ENCODE data around the gene NPTXR. TPM values are rescaled to one million over a fixed set of nuclear protein-coding genes. Genes with fewer than 3 reads are reported as not detected.

NPTXR gene
- polyA plus RNA-seq, 12 donors = 4.1 to 10.0 (median 5.0) TPM; not detected in 1

DNA sequence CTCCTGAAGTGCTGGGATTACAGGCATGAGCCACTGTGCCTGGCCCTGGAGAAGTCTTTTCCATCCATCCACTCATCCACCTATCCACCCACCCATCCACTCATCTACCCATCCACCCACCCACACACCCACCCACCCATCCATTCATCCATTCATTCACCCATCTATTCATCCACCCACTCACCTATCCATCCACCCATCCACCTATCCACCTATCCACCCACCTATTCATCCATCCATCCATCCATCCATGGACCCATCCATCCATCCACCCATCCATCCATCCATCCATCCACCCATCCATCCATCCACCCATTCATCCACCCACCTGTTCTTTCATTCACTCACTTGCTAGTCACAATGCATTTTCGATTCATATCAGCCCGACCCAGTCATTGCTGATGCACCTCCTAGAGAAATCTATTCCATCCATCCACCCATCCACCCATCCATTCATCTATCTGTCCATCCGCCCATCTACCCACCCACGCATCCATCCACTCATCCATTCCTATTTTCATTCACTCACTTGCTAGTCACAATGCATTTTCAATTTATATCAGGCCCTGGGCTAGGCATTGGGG is 70.4 kb downstream of the NPTXR start:
- no peak for DNase-seq

DNA sequence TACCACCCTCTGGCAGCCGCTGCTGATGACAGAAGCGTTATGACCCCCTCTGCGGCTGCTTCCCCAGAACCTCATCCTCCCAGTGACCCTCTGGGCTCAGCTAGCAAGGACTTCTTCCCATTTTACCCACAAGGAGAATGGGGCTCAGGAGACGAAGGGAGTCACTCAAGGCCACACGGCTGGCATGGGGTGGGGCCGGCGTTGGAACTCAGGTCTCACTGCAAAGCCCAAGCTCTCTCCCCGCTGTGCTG is 71.3 kb downstream of the NPTXR start:
- no peak for DNase-seq

GRCh38 chr22:38770257-38770949 is 73.4 kb downstream of the NPTXR start:
- DNase-seq = no peak

Other genes starting within 250 kb of the NPTXR start
- 1 to 10 TPM in 6 of 12 donors, under 1 TPM in 4, not detected in 2; 0.73 to 2.2 (median 1.2) TPM for gene FAM227A, start 187.6 kb downstream of the NPTXR start, polyA plus RNA-seq (ENCODE audit: insufficient read length in 12 of 12)
- gene CBY1, start 187.4 kb downstream of the NPTXR start, polyA plus RNA-seq (ENCODE audit: insufficient read length in 12 of 12) = 10 to 100 TPM in 11 of 12 donors, not detected in 1; 28.3 to 41.5 (median 33.2) TPM
- gene TOMM22, start 162.1 kb downstream of the NPTXR start, polyA plus RNA-seq (ENCODE audit: insufficient read length in 12 of 12) = 10 to 100 TPM in 11 of 12 donors, not detected in 1; 63.9 to 88.3 (median 83.5) TPM
- gene JOSD1, start 143.1 kb downstream of the NPTXR start, polyA plus RNA-seq (ENCODE audit: insufficient read length in 12 of 12) = 10 to 100 TPM in 11 of 12 donors, not detected in 1; 31.4 to 79.1 (median 37.2) TPM
- gene GTPBP1, start 138.1 kb downstream of the NPTXR start, polyA plus RNA-seq (ENCODE audit: insufficient read length in 12 of 12) = 10 to 100 TPM in 11 of 12 donors, not detected in 1; 26.1 to 46.2 (median 35.0) TPM
- 10 to 100 TPM in 11 of 12 donors, not detected in 1; 39.3 to 85.0 (median 47.5) TPM for gene SUN2, start 88.0 kb downstream of the NPTXR start, polyA plus RNA-seq (ENCODE audit: insufficient read length in 12 of 12)
- gene DNAL4, start 49.9 kb downstream of the NPTXR start, polyA plus RNA-seq (ENCODE audit: insufficient read length in 12 of 12) = 10 to 100 TPM in 9 of 12 donors, 1 to 10 TPM in 2, not detected in 1; 9.0 to 33.7 (median 12.0) TPM
- gene CBX6, start 28.2 kb upstream of the NPTXR start, polyA plus RNA-seq (ENCODE audit: insufficient read length in 12 of 12) = 100 to 1,000 TPM in 1 of 12 donors, 10 to 100 TPM in 11; 18.8 to 226 (median 30.1) TPM
- 1 to 10 TPM in 3 of 12 donors, under 1 TPM in 6, not detected in 3; 0.27 to 3.8 (median 0.64) TPM for gene APOBEC3A, start 113.6 kb upstream of the NPTXR start, polyA plus RNA-seq (ENCODE audit: insufficient read length in 12 of 12)
- 1 to 10 TPM in 11 of 12 donors, not detected in 1; 1.2 to 8.5 (median 3.2) TPM for gene APOBEC3B, start 138.3 kb upstream of the NPTXR start, polyA plus RNA-seq (ENCODE audit: insufficient read length in 12 of 12)
- gene APOBEC3C, start 170.2 kb upstream of the NPTXR start, polyA plus RNA-seq (ENCODE audit: insufficient read length in 12 of 12) = 10 to 100 TPM in 3 of 12 donors, 1 to 10 TPM in 8, not detected in 1; 3.7 to 23.8 (median 5.1) TPM
- gene APOBEC3D, start 177.1 kb upstream of the NPTXR start, polyA plus RNA-seq (ENCODE audit: insufficient read length in 12 of 12) = 1 to 10 TPM in 2 of 12 donors, under 1 TPM in 8, not detected in 2; 0.53 to 2.5 (median 0.79) TPM
- 1 to 10 TPM in 10 of 12 donors, not detected in 2; 1.3 to 8.5 (median 2.7) TPM for gene APOBEC3F, start 196.8 kb upstream of the NPTXR start, polyA plus RNA-seq (ENCODE audit: insufficient read length in 12 of 12)
- 10 to 100 TPM in 1 of 12 donors, 1 to 10 TPM in 10, not detected in 1; 1.7 to 10.5 (median 3.6) TPM for gene APOBEC3G, start 233.2 kb upstream of the NPTXR start, polyA plus RNA-seq (ENCODE audit: insufficient read length in 12 of 12)

Measured in muscle of arm (tissue), 12 donors.